BJ (cell line): ENCODE results near the gene KCNJ18. TPM values are rescaled to one million over a fixed set of nuclear protein-coding genes. Genes with fewer than 3 reads are reported as not detected.
"Not testable (repeated sequence)": the region's sequence is repeated elsewhere in the genome, so short reads cannot be mapped to it uniquely, and the experiment has no call there.

Experiments used
- CTCF ChIA-PET: fragments of 350-600 bp; formaldehyde crosslinking; extraction: SDS; loops from one replicate; lab custom pipeline; 2021; ENCODE audit warnings: antibody characterized with exemption, inconsistent platforms; lab: Yijun Ruan, JAX
- POLR2A ChIA-PET: fragments of 300-600 bp; sonication (Branson Sonifier 250); formaldehyde crosslinking; extraction: SDS; loops from one replicate; lab custom pipeline; 2021; ENCODE audit warnings: antibody characterized with exemption; lab: Charles Lee
- DNase-seq: peaks from one replicate; pipeline ENCODE4 v3.0.0-alpha.2; 2011; ENCODE audit warnings: low read depth
- H3K27me3 ChIP-seq: 2 replicates; pipeline ENCODE4 v1.6.0; 2011; ENCODE audit warnings: low read length; ENCODE audit not compliant: control insufficient read depth, insufficient read depth
- H3K36me3 ChIP-seq: 2 replicates; pipeline ENCODE4 v1.5.1; 2011; ENCODE audit warnings: low read length; ENCODE audit not compliant: control insufficient read depth, insufficient read depth
- H3K4me3 ChIP-seq: 2 replicates; pipeline ENCODE4 v1.5.1; 2011; ENCODE audit warnings: low read depth, mild to moderate bottlenecking, control low read depth, low read length
- CTCF ChIP-seq: IDR thresholded peaks from 2 replicates; pipeline ENCODE4 v1.5.1; 2011; ENCODE audit warnings: low read depth, mild to moderate bottlenecking, control low read depth, inconsistent platforms, low read length, moderate library complexity; ENCODE audit not compliant: insufficient read depth
- polyA plus RNA-seq: library from polyadenylated mRNA; depleted of rRNA; stranded (reverse); fragments of >200 nt; gene quantifications from 2 replicates; pipeline ENCODE4 v1.2.3, GENCODE V29; 2011

Gene KCNJ18
- polyA plus RNA-seq, 1 experiment = not detected

- POLR2A ChIA-PET = no interaction called here
- no peaks in the 10 kb centered on the region for H3K27me3 ChIP-seq
- H3K4me3 ChIP-seq = no peak overlapping the region
- DNase-seq = no peak
- H3K36me3 ChIP-seq = no peaks in the 10 kb centered on the region
- TF ChIP-seq CTCF = no peak
- CTCF ChIA-PET = no interaction called here
Measured at GRCh38 chr17:21674242-21674731, 18.0 kb upstream of the KCNJ18 start.

- H3K27me3 ChIP-seq, CTCF ChIA-PET, POLR2A ChIA-PET, DNase-seq, H3K4me3 ChIP-seq, H3K36me3 ChIP-seq: not testable (repeated sequence)
Measured at GRCh38 chr17:21674891-21675738, 17.2 kb upstream of the KCNJ18 start.

- H3K27me3 ChIP-seq, H3K4me3 ChIP-seq: not testable (repeated sequence)
Measured at GRCh38 chr17:21675739-21676130, 16.6 kb upstream of the KCNJ18 start.

GRCh38 chr17:21676281-21677111 lies 15.8 kb upstream of the KCNJ18 start:
- no peaks in the 10 kb centered on the region for H3K27me3 ChIP-seq
- POLR2A ChIA-PET = no interaction called here

More at GRCh38 chr17:21675739-21676130, 16.6 kb upstream of the KCNJ18 start:
- H3K36me3 ChIP-seq, POLR2A ChIA-PET, CTCF ChIA-PET, DNase-seq: not testable (repeated sequence)

GRCh38 chr17:21677126-21677910 lies 15.0 kb upstream of the KCNJ18 start:
- no peak for TF ChIP-seq CTCF
- DNase-seq = no peak
- H3K36me3 ChIP-seq = no peaks in the 10 kb centered on the region
- CTCF ChIA-PET = no interaction called here
- no peak overlapping the region for H3K4me3 ChIP-seq
- POLR2A ChIA-PET = no interaction called here
- H3K27me3 ChIP-seq = no peaks in the 10 kb centered on the region

More at GRCh38 chr17:21676281-21677111, 15.8 kb upstream of the KCNJ18 start:
- H3K4me3 ChIP-seq = no peak overlapping the region
- CTCF ChIA-PET = no interaction called here
- H3K36me3 ChIP-seq = no peaks in the 10 kb centered on the region
- no peak for DNase-seq
- TF ChIP-seq CTCF = no peak
